Neuronal stem cell (in vitro differentiated cells): Measurements from ENCODE around the gene ITPKC.
A peak's percentile ranks its signal among the peaks of the same experiment; 100 is the strongest.

Experiments
- DNase-seq: peaks from one replicate; pipeline ENCODE4 v3.0.0-alpha.2; 2013; ENCODE audit warnings: low spot score
- H2AFZ ChIP-seq: one replicate; pipeline ENCODE4 v1.6.1; 2013; ENCODE audit warnings: mild to moderate bottlenecking, low read length, inconsistent platforms
- H2AK5ac ChIP-seq: 2 replicates; pipeline ENCODE4 v1.6.1; 2013; ENCODE audit warnings: low read depth, mild to moderate bottlenecking, inconsistent platforms, low read length, moderate library complexity, mixed read lengths
- H2BK120ac ChIP-seq: 2 replicates; pipeline ENCODE4 v1.6.1; 2013; ENCODE audit warnings: low read depth, mild to moderate bottlenecking, inconsistent platforms, low read length, moderate library complexity, mixed read lengths
- H2BK12ac ChIP-seq: one replicate; pipeline ENCODE4 v1.6.1; 2013; ENCODE audit warnings: low read length, inconsistent platforms
- H2BK15ac ChIP-seq: 2 replicates; pipeline ENCODE4 v1.6.1; 2013; ENCODE audit warnings: mild to moderate bottlenecking, low read length, inconsistent platforms, mixed read lengths
- H2BK5ac ChIP-seq: one replicate; pipeline ENCODE4 v1.6.1; 2013; ENCODE audit warnings: inconsistent platforms, mild to moderate bottlenecking, low read length, moderate library complexity
- H3K14ac ChIP-seq: one replicate; pipeline ENCODE4 v1.6.1; 2013; ENCODE audit warnings: low read length, inconsistent platforms
- H3K18ac ChIP-seq: 2 replicates; pipeline ENCODE4 v1.6.1; 2013; ENCODE audit warnings: low read length, inconsistent platforms
- H3K23ac ChIP-seq: 2 replicates; pipeline ENCODE4 v1.6.1; 2013; ENCODE audit warnings: low read depth, mild to moderate bottlenecking, mixed read lengths, low read length, inconsistent platforms; ENCODE audit not compliant: poor library complexity
- H3K27ac ChIP-seq: replicated peaks from 3 replicates; pipeline ENCODE4 v1.5.1; 2013; ENCODE audit warnings: low read length, inconsistent platforms
- H3K27me3 ChIP-seq, 3 experiments: 2 replicates each; pipeline ENCODE4 v1.6.1; 2013; ENCODE audit warnings: low read length in 3 of 3, mild to moderate bottlenecking in 2 of 3, inconsistent platforms in 1 of 3, low read depth in 1 of 3, mixed read lengths in 1 of 3, moderate library complexity in 1 of 3; ENCODE audit not compliant: control insufficient read depth in 3 of 3, insufficient read depth in 3 of 3
- H3K36me3 ChIP-seq, 2 donors: replicated peaks in 1 of 2; 2 replicates each; pipeline ENCODE4 v1.6.1; 2013; ENCODE audit warnings: low read length in 2 of 2; ENCODE audit not compliant: control insufficient read depth in 2 of 2, insufficient read depth in 2 of 2
- H3K4ac ChIP-seq: 2 replicates; pipeline ENCODE4 v1.6.1; 2013; ENCODE audit warnings: inconsistent platforms, mild to moderate bottlenecking, low read length, moderate library complexity
- H3K4me1 ChIP-seq, 2 donors: 1 replicate in 1 of 2; 2 replicates in 1 of 2; pipeline ENCODE4 v1.6.1; 2013; ENCODE audit warnings: low read length in 2 of 2, low read depth in 1 of 2; ENCODE audit not compliant: control insufficient read depth in 2 of 2, insufficient read depth in 1 of 2
- H3K4me2 ChIP-seq: one replicate; pipeline ENCODE4 v1.6.1; 2013; ENCODE audit warnings: mild to moderate bottlenecking, low read length, inconsistent platforms; ENCODE audit not compliant: insufficient read depth, poor library complexity, severe bottlenecking
- H3K4me3 ChIP-seq, 2 donors: 2 replicates each; pipeline ENCODE4 v1.5.1; 2013; ENCODE audit warnings: low read length in 2 of 2, mild to moderate bottlenecking in 2 of 2, inconsistent platforms in 1 of 2, moderate library complexity in 1 of 2
- H3K79me1 ChIP-seq: one replicate; pipeline ENCODE4 v1.6.1; 2013; ENCODE audit warnings: low read depth, mild to moderate bottlenecking, inconsistent platforms, low read length, moderate library complexity
- H3K9ac ChIP-seq: one replicate; pipeline ENCODE4 v1.6.1; 2013; ENCODE audit warnings: mild to moderate bottlenecking, low read depth, low read length, inconsistent platforms; ENCODE audit not compliant: poor library complexity
- H3K9me3 ChIP-seq, 2 donors: replicated peaks in 1 of 2; 2 replicates each; pipeline versions ENCODE3 to v1.6.1; 2013; ENCODE audit warnings: low read length in 2 of 2, mild to moderate bottlenecking in 2 of 2, inconsistent platforms in 1 of 2, low read depth in 1 of 2, mixed read lengths in 1 of 2, moderate library complexity in 1 of 2; ENCODE audit not compliant: control insufficient read depth in 2 of 2, insufficient read depth in 1 of 2
- H4K8ac ChIP-seq: one replicate; pipeline ENCODE4 v1.6.1; 2013; ENCODE audit warnings: low read depth, mild to moderate bottlenecking, inconsistent platforms, low read length, moderate library complexity
- H4K91ac ChIP-seq: one replicate; pipeline ENCODE4 v1.6.1; 2013; ENCODE audit warnings: low read length, low read depth, mild to moderate bottlenecking, inconsistent platforms; ENCODE audit not compliant: poor library complexity
- WGBS, 2 donors: extraction: QIAGEN DNeasy Blood & Tissue Kit; methylation state at CpG; one replicate each; pipeline ENCODE4 v1.1.7; 2013; ENCODE audit warnings: missing lambda C conversion rate in 2 of 2, mixed read lengths in 1 of 2; ENCODE audit not compliant: insufficient read length in 2 of 2, insufficient replicate concordance in 1 of 2; ENCODE audit errors: extremely low coverage in 2 of 2; 5-methylcytosine and 5-hydroxymethylcytosine counted together

The ITPKC gene

GRCh38 chr19:40677156-40677555 lies 39.8 kb upstream of the ITPKC start:
- no peaks in the 10 kb centered on the region for H3K27me3 ChIP-seq
- no peaks in the 10 kb centered on the region for H3K9me3 ChIP-seq
- no peak overlapping the region for H2BK5ac ChIP-seq
- H3K79me1 ChIP-seq, result peaks cover 1% of the 10 kb centered on the region
- no peak overlapping the region for H3K18ac ChIP-seq
- no peak overlapping the region for H3K4me2 ChIP-seq
- H4K91ac ChIP-seq, result no peak overlapping the region
- H3K4me1 ChIP-seq, result no peaks in the 10 kb centered on the region
- no peak overlapping the region for H3K27ac ChIP-seq
- peaks cover 43 to 80% of the 10 kb centered on the region in 2 donors for H3K36me3 ChIP-seq
- no peak overlapping the region for H2BK15ac ChIP-seq
- no peak overlapping the region for H2AFZ ChIP-seq
- no peak overlapping the region for H3K9ac ChIP-seq
- DNase-seq, result no peak
- no peak overlapping the region for H2BK120ac ChIP-seq
- H3K4me3 ChIP-seq, result no peak overlapping the region
- peak overlapping the region; percentile 47 for H3K23ac ChIP-seq
- H3K14ac ChIP-seq, result no peak overlapping the region
- H4K8ac ChIP-seq, result no peak overlapping the region
- WGBS, 2 donors, result no CpG with 5 or more reads among the region's 23 CpGs
- no peak overlapping the region for H3K4ac ChIP-seq
- no peak overlapping the region for H2AK5ac ChIP-seq
- H2BK12ac ChIP-seq, result no peak overlapping the region

DNA sequence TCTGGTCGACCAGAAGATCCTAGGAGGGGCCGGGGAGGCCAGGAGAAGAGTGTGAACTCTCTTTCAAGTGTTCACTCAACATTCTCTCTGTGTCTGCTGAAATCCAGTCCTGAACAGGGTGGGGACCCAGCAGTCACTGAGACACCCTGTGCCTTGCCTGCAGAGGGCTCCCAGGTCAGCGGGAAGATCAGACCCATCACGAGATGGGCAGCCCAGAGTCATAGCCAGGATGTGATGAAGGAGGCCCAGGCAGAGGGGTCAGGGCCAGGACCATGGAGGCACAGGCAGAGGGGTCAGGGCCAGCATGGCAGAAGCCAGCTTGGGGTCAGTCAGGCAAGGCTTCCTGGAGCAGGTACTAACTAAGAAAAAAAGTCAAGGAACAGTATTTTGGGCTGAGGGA lies 35.9 kb upstream of the ITPKC start:
- no peak overlapping the region for H4K91ac ChIP-seq
- no peak overlapping the region for H2BK120ac ChIP-seq
- H3K9ac ChIP-seq, result no peak overlapping the region
- no peak overlapping the region for H3K18ac ChIP-seq
- peaks cover 0 to 1% of the 10 kb centered on the region in 2 donors for H3K9me3 ChIP-seq
- H3K79me1 ChIP-seq, result peaks cover 1% of the 10 kb centered on the region
- no peak overlapping the region for H2AFZ ChIP-seq
- H2BK15ac ChIP-seq, result no peak overlapping the region
- H3K4me3 ChIP-seq, result no peak overlapping the region
- H2BK5ac ChIP-seq, result no peak overlapping the region
- no peak overlapping the region for H3K14ac ChIP-seq
- no peak overlapping the region for H2BK12ac ChIP-seq
- DNase-seq, result no peak
- no peak overlapping the region for H3K23ac ChIP-seq
- no peak overlapping the region for H3K4me2 ChIP-seq
- no peak overlapping the region for H2AK5ac ChIP-seq
- H3K27ac ChIP-seq, result no peak overlapping the region
- no peak overlapping the region for H4K8ac ChIP-seq
- peaks cover 41 to 73% of the 10 kb centered on the region in 2 donors for H3K36me3 ChIP-seq
- no peak overlapping the region for H3K4ac ChIP-seq
- H3K4me1 ChIP-seq, result no peaks in the 10 kb centered on the region
- no CpG with 5 or more reads among the region's 4 CpGs for WGBS, 2 donors
- no peaks in the 10 kb centered on the region for H3K27me3 ChIP-seq

DNA sequence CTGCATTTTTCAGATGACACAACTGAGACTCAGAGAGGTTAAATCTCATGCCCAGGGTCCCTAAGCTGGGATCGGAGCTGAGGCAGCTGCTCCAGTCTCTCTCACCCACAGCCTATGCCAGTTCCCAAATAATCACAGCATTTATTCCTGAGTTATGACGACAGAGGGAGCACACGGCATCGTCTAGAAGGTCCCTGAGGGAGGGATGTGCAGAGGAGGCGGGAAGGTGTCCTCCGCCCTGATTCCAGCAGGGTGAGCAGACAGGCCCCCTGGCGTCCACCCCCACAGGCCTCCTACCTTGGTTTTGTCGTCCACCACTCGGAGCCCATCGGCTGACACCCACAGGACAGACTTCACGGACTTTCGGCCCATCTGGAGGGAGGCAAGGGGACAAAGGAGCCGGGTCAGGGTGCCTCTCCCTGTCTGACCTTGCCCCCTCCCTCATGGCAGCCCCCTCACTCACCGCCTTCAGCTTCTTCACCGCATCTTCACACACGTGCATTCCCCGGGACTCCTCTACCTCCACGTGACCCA lies 34.4 kb upstream of the ITPKC start:
- Histone ChIP-seq H3K23ac (peak overlapping the region; percentile 75), H3K9ac (no peak overlapping the region), H3K36me3 (peaks cover 40 to 68% of the 10 kb centered on the region in 2 donors), H3K4me2 (no peak overlapping the region), H2BK15ac (no peak overlapping the region), H3K79me1 (peaks cover 1% of the 10 kb centered on the region), H3K9me3 (peaks cover 0 to 1% of the 10 kb centered on the region in 2 donors), H3K4ac (no peak overlapping the region), H3K14ac (no peak overlapping the region), H3K18ac (no peak overlapping the region), H3K4me1 (no peaks in the 10 kb centered on the region), H4K91ac (peak overlapping the region; percentile 46), H2BK120ac (no peak overlapping the region), H2BK12ac (peak overlapping the region; percentile 93), H2AK5ac (no peak overlapping the region), H3K27me3 (no peaks in the 10 kb centered on the region), H2BK5ac (no peak overlapping the region), H3K27ac (no peak overlapping the region), H4K8ac (no peak overlapping the region), H2AFZ (no peak overlapping the region), H3K4me3 (peak overlapping the region in 1 of 2 donors; percentile 23)
- WGBS, 2 donors, result no CpG with 5 or more reads among the region's 18 CpGs
- DNase-seq, result no peak

GRCh38 chr19:40683437-40683836 lies 33.5 kb upstream of the ITPKC start:
- Histone ChIP-seq H3K36me3 (peaks cover 37 to 59% of the 10 kb centered on the region in 2 donors), H2BK12ac (no peak overlapping the region), H4K8ac (no peak overlapping the region), H4K91ac (no peak overlapping the region), H2BK120ac (no peak overlapping the region), H2BK5ac (no peak overlapping the region), H3K27me3 (no peaks in the 10 kb centered on the region), H3K9ac (peak overlapping the region; percentile 35), H2BK15ac (no peak overlapping the region), H3K4me1 (peaks cover 0 to 2% of the 10 kb centered on the region in 2 donors), H2AFZ (no peak overlapping the region), H3K14ac (no peak overlapping the region), H3K4me3 (no peak overlapping the region), H2AK5ac (no peak overlapping the region), H3K4ac (no peak overlapping the region), H3K18ac (no peak overlapping the region), H3K23ac (no peak overlapping the region), H3K4me2 (no peak overlapping the region), H3K9me3 (peaks cover 0 to 1% of the 10 kb centered on the region in 2 donors), H3K79me1 (peaks cover 4% of the 10 kb centered on the region), H3K27ac (no peak overlapping the region)
- no peak for DNase-seq
- no CpG with 5 or more reads among the region's 9 CpGs for WGBS, 2 donors
